ENCODE results near the gene SLC37A3. TPM values are rescaled to one million over a fixed set of nuclear protein-coding genes. Genes with fewer than 3 reads are reported as not detected.

Gene SLC37A3
- total RNA-seq, 6 donors from 2014 or later, result 28.5 to 71.7 (median 39.0) TPM

- Histone ChIP-seq H3K27ac (no peak overlapping the region), H3K36me3 (no peaks in the 10 kb centered on the region), H3K9me3 (no peaks in the 10 kb centered on the region), H3K4me3 (no peak overlapping the region), H3K4me1 (peaks cover 32 to 35% (median 33%) of the 10 kb centered on the region in 4 donors), H3K27me3 (no peaks in the 10 kb centered on the region)
- TF ChIP-seq, protein P1, sequence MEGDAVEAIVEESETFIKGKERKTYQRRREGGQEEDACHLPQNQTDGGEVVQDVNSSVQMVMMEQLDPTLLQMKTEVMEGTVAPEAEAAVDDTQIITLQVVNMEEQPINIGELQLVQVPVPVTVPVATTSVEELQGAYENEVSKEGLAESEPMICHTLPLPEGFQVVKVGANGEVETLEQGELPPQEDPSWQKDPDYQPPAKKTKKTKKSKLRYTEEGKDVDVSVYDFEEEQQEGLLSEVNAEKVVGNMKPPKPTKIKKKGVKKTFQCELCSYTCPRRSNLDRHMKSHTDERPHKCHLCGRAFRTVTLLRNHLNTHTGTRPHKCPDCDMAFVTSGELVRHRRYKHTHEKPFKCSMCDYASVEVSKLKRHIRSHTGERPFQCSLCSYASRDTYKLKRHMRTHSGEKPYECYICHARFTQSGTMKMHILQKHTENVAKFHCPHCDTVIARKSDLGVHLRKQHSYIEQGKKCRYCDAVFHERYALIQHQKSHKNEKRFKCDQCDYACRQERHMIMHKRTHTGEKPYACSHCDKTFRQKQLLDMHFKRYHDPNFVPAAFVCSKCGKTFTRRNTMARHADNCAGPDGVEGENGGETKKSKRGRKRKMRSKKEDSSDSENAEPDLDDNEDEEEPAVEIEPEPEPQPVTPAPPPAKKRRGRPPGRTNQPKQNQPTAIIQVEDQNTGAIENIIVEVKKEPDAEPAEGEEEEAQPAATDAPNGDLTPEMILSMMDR (IDR thresholded peaks at IDR 0.05), result no peak
- no peak for TF ChIP-seq POLR2A (IDR thresholded peaks at IDR 0.05)
- TF ChIP-seq EP300 (IDR thresholded peaks at IDR 0.05), result no peak
- no peak for TF ChIP-seq POLR2AphosphoS5 (IDR thresholded peaks at IDR 0.05)
- DNase-seq (no peak), ATAC-seq (ENCODE audit: low FRiP score in 2 of 2) (no peak)
- 94 to 96% methylated on average over 7 of the region's 7 CpGs for WGBS, 2 donors
Observed at GRCh38 chr7:140317999-140318398, 80.3 kb downstream of the SLC37A3 start.

DNA sequence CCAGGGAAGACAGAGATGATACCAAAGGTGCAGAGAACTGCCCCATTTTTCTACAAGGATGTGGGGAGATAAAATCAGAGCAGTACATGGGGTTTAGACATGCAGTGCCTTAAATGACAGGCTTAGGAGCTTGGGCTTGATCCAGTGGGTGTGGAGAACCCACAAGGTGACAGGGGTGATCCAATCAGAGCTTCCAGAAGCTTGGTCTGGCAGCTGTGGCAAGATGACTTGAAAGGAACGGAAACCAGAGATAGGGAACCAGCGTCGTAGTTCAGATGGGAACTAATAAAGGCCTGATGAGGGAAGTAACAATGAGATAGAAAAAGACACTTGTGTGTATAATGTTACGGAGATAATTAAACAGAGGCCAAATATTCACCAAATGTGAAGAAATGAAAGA lies 80.7 kb downstream of the SLC37A3 start:
- peaks cover 32 to 35% (median 33%) of the 10 kb centered on the region in 4 donors for H3K4me1 ChIP-seq

GRCh38 chr7:140316165-140316661 lies 82.1 kb downstream of the SLC37A3 start:
- Histone ChIP-seq H3K9me3 (peaks cover 0 to 6% (median 3%) of the 10 kb centered on the region in 4 donors), H3K4me1 (peaks cover 32 to 35% (median 33%) of the 10 kb centered on the region in 4 donors), H3K4me3 (peak overlapping the region in 2 of 4 donors; percentile 6 to 18), H3K27me3 (no peaks in the 10 kb centered on the region), H3K27ac (peak overlapping the region; percentile 48 to 82 (median 78)), H3K36me3 (no peaks in the 10 kb centered on the region)
- peak; percentile 90 to 94 for ATAC-seq (ENCODE audit: low FRiP score in 2 of 2)
- TF ChIP-seq EP300 (IDR thresholded peaks at IDR 0.05) (peak in 1 of 4 donors; percentile 80), POLR2AphosphoS5 (IDR thresholded peaks at IDR 0.05) (peak in 1 of 2 donors; percentile 53), POLR2A (IDR thresholded peaks at IDR 0.05) (no peak)
- TF ChIP-seq, protein P1 (IDR thresholded peaks at IDR 0.05), result no peak
- peak in 1 of 2 donors; percentile 87 for DNase-seq
- WGBS, 2 donors, result 13 to 19% methylated on average over 6 to 7 of the region's 7 CpGs

More for the DNA sequence above, 80.7 kb downstream of the SLC37A3 start:
- WGBS, 2 donors, result 66 to 84% methylated on average over 4 of the region's 4 CpGs
- Histone ChIP-seq H3K27me3 (no peaks in the 10 kb centered on the region), H3K36me3 (no peaks in the 10 kb centered on the region), H3K27ac (peak overlapping the region in 2 of 4 donors; percentile 48 to 82), H3K9me3 (no peaks in the 10 kb centered on the region), H3K4me3 (no peak overlapping the region)
- TF ChIP-seq POLR2A (IDR thresholded peaks at IDR 0.05), result no peak
- TF ChIP-seq, protein P1 (IDR thresholded peaks at IDR 0.05), result no peak
- TF ChIP-seq POLR2AphosphoS5 (IDR thresholded peaks at IDR 0.05), result no peak
- no peak for TF ChIP-seq EP300 (IDR thresholded peaks at IDR 0.05)
- DNase-seq, result peak in 1 of 2 donors; percentile 26
- ATAC-seq (ENCODE audit: low FRiP score in 2 of 2), result peak in 1 of 2 donors; percentile 9

DNA sequence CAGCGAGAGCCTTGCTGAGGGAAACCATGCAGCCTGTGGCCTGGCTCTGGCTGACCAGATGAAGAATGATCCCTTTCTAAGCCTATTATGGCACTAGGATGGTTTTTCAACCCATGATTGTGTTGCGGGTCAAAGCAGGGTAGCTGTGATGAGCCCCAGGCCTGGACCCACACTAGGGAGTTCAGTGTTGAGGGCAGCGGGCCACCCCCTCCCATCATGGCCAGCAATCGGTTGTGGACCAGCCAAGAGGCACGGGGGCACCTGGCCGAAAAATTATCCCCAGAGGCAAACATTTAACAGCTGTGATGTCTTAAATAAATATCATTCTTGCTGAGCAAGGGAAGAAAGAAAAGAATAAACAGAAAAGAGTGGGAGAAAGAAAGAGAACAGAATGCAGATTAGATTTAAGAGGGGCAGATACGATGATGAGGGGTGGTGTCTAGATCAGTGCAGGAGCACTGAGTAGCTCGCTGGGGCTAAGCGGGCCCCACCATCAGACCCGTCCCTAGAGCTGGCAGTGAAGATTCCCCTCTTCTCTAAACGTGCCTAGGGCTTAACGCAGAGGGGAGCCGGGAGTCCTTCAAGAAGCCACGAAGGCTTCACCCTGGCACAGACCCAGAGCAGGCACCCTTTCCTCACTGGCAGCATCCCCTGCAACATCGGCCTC lies 82.7 kb downstream of the SLC37A3 start:
- TF ChIP-seq, protein P1 (IDR thresholded peaks at IDR 0.05), result no peak
- TF ChIP-seq POLR2A (IDR thresholded peaks at IDR 0.05) (no peak), POLR2AphosphoS5 (IDR thresholded peaks at IDR 0.05) (no peak), EP300 (IDR thresholded peaks at IDR 0.05) (no peak)
- peak overlapping the region in 2 of 4 donors; percentile 6 to 18 for H3K4me3 ChIP-seq
- H3K36me3 ChIP-seq, result no peaks in the 10 kb centered on the region
- ATAC-seq (ENCODE audit: low FRiP score in 2 of 2) (peak in 1 of 2 donors; percentile 40), DNase-seq (no peak)
- H3K27me3 ChIP-seq, result no peaks in the 10 kb centered on the region
- WGBS, 2 donors, result 46 to 51% methylated on average over 13 to 15 of the region's 15 CpGs
- H3K4me1 ChIP-seq, result peaks cover 32 to 35% (median 33%) of the 10 kb centered on the region in 4 donors
- H3K9me3 ChIP-seq, result peaks cover 0 to 6% (median 3%) of the 10 kb centered on the region in 4 donors
- peak overlapping the region; percentile 48 to 82 (median 78) for H3K27ac ChIP-seq

Measured in upper lobe of left lung (tissue), 6 donors.